H1 (cell line): ENCODE data around the gene IL4. TPM values are rescaled to one million over a fixed set of nuclear protein-coding genes. Genes with fewer than 3 reads are reported as not detected.

ENCODE experiments used
- ASH2L ChIP-seq: fragments of 200-600, 300-600 bp; sonication (generic); IDR thresholded peaks from one replicate; pipeline ENCODE4 v1.7.1; 2017; ENCODE audit warnings: low read length
- EZH2 ChIP-seq: fragments of 200-600 bp; sonication (generic); IDR thresholded peaks from 2 replicates; pipeline ENCODE4 v1.7.1; 2012; ENCODE audit warnings: low read depth, mild to moderate bottlenecking, moderate library complexity, low read length, inconsistent platforms; ENCODE audit not compliant: severe bottlenecking
- GABPA ChIP-seq: IDR thresholded peaks from 2 replicates; pipeline ENCODE4 v1.6.1; 2011; ENCODE audit warnings: mild to moderate bottlenecking, low read length, moderate library complexity, borderline replicate concordance; ENCODE audit not compliant: insufficient read depth
- RNF2 ChIP-seq: fragments of 200-900, 300-1000 bp; sonication (generic); IDR thresholded peaks from 2 replicates; pipeline ENCODE4 v1.7.1; 2016; ENCODE audit warnings: borderline replicate concordance, low read depth, mild to moderate bottlenecking, antibody characterized with exemption, low read length; ENCODE audit not compliant: poor library complexity, severe bottlenecking; ENCODE audit errors: missing control alignments
- TEAD4 ChIP-seq: IDR thresholded peaks from 2 replicates; pipeline ENCODE4 v1.6.1; 2012; ENCODE audit warnings: low read depth, low read length, inconsistent platforms, mixed read lengths
- polyA plus RNA-seq, 7 experiments: library from polyadenylated mRNA; depleted of rRNA in 3 of 7; stranded (reverse) in 5 of 7; unstranded in 2 of 7; fragments of >200 nt in 5 of 7; fragments of 200-250 nt in 2 of 7; gene quantifications; 1 replicate in 5 of 7; 2 replicates in 1 of 7; 4 replicates in 1 of 7; pipeline versions ENCODE4 v1.2.1 to v1.2.3, GENCODE V29; 2011 to 2013; ENCODE audit warnings: missing spikeins in 2 of 7, mixed read lengths in 2 of 7
- total RNA-seq: library from RNA; stranded (reverse); fragmentation: NEBNext Ultra II Directional; extraction: Animal tissue kit (Norgen Biotek cat#: 25700); gene quantifications from 2 replicates; pipeline ENCODE4 v1.2.1, GENCODE V29; 2021

Gene IL4
- total and polyA plus RNA-seq, 2 of the 8 experiments (the other 6 are each of a cell fraction or from before 2014, with no cell fraction given), result not detected

- no peak for TF ChIP-seq EZH2
- no peak for TF ChIP-seq ASH2L
- no peak for TF ChIP-seq RNF2
- TF ChIP-seq GABPA, result no peak
- TF ChIP-seq TEAD4, result no peak
Measured at GRCh38 chr5:132628814-132629213, 45.0 kb upstream of the IL4 start (continued).
